Large intestine (tissue), 3 donors: ENCODE measurements around the gene GRIK5. TPM values are rescaled to one million over a fixed set of nuclear protein-coding genes. Genes with fewer than 3 reads are reported as not detected.

Source experiments
- DNase-seq, 2 donors: peaks; one replicate each; pipeline versions ENCODE4 v3.0.0 to v3.0.0-alpha.2; 2013
- H3K27ac ChIP-seq: one replicate; pipeline ENCODE4 v1.5.1; 2013; ENCODE audit warnings: low read length
- H3K27me3 ChIP-seq: 2 replicates; pipeline ENCODE4 v1.6.1; 2013; ENCODE audit warnings: low read length; ENCODE audit not compliant: control insufficient read depth, insufficient read depth
- H3K36me3 ChIP-seq: 2 replicates; pipeline ENCODE4 v1.6.1; 2013; ENCODE audit warnings: low read length; ENCODE audit not compliant: control insufficient read depth, insufficient read depth
- H3K4me1 ChIP-seq: one replicate; pipeline ENCODE4 v1.6.1; 2013; ENCODE audit warnings: low read length; ENCODE audit not compliant: control insufficient read depth, insufficient read depth
- H3K4me3 ChIP-seq: one replicate; pipeline ENCODE4 v1.5.1; 2013; ENCODE audit warnings: low read length
- H3K9me3 ChIP-seq: one replicate; pipeline ENCODE4 v1.6.1; 2013; ENCODE audit warnings: mild to moderate bottlenecking, low read depth, low read length, moderate library complexity; ENCODE audit not compliant: control insufficient read depth
- WGBS: methylation state at CpG from one replicate; pipeline ENCODE4 v1.1.5; 2013; ENCODE audit warnings: low lambda C conversion rate; ENCODE audit not compliant: insufficient coverage; 5-methylcytosine and 5-hydroxymethylcytosine counted together
- polyA plus RNA-seq: library from polyadenylated mRNA; unstranded; fragments of 120-200 nt; gene quantifications from one replicate; pipeline ENCODE4 v1.2.1, GENCODE V29; 2013

GRIK5 gene
- polyA plus RNA-seq, 1 donor = 4.7 TPM

GRCh38 chr19:42095142-42095813 is 25.3 kb upstream of the GRIK5 start:
- WGBS = no CpG with 5 or more reads among the region's 36 CpGs
- no peaks in the 10 kb centered on the region for H3K36me3 ChIP-seq
- H3K4me1 ChIP-seq = no peaks in the 10 kb centered on the region
- no peak overlapping the region for H3K27ac ChIP-seq
- H3K27me3 ChIP-seq = peaks cover 38% of the 10 kb centered on the region
- H3K4me3 ChIP-seq = no peak overlapping the region
- no peak for DNase-seq
- no peaks in the 10 kb centered on the region for H3K9me3 ChIP-seq

GRCh38 chr19:42093926-42094325 is 23.9 kb upstream of the GRIK5 start:
- Histone ChIP-seq H3K36me3 (no peaks in the 10 kb centered on the region), H3K4me3 (no peak overlapping the region), H3K27ac (no peak overlapping the region), H3K4me1 (no peaks in the 10 kb centered on the region), H3K27me3 (peaks cover 38% of the 10 kb centered on the region), H3K9me3 (no peaks in the 10 kb centered on the region)
- DNase-seq = no peak
- WGBS = no CpG with 5 or more reads among the region's 4 CpGs

- no CpG with 5 or more reads among the region's 4 CpGs for WGBS
- H3K27me3 ChIP-seq = peaks cover 38% of the 10 kb centered on the region
- H3K36me3 ChIP-seq = no peaks in the 10 kb centered on the region
- H3K4me1 ChIP-seq = no peaks in the 10 kb centered on the region
- no peak overlapping the region for H3K4me3 ChIP-seq
- H3K9me3 ChIP-seq = no peaks in the 10 kb centered on the region
- no peak overlapping the region for H3K27ac ChIP-seq
- no peak for DNase-seq
These were observed 23.5 kb upstream of the GRIK5 start for GRCh38 chr19:42093505-42093904.

GRCh38 chr19:42092350-42092749 is 22.3 kb upstream of the GRIK5 start:
- Histone ChIP-seq H3K9me3 (no peaks in the 10 kb centered on the region), H3K36me3 (no peaks in the 10 kb centered on the region), H3K27me3 (peaks cover 38% of the 10 kb centered on the region), H3K4me1 (no peaks in the 10 kb centered on the region), H3K27ac (no peak overlapping the region), H3K4me3 (no peak overlapping the region)
- no CpG with 5 or more reads among the region's 5 CpGs for WGBS
- DNase-seq = peak in 1 of 2 donors; percentile 20

DNA sequence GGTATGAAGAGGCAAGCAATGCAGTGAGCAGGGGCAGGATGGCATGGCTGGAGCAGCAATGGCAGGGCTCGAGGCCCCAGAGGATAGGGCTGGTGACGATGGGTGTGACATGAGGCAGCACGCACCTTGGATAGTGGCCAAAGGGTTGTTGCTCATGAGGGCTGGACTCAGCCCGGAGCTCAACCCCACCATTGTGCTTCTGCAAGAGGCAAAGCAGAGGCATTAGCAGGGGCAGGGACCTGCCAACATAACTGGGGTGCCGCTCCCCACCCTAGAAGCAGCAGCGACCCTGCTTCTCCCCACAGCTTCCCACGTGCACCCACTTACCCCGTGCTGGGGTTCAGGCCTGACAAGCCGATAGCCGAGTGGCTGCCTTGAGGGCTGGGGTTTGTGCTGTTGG is 21.7 kb upstream of the GRIK5 start:
- no CpG with 5 or more reads among the region's 10 CpGs for WGBS
- Histone ChIP-seq H3K4me1 (no peaks in the 10 kb centered on the region), H3K27ac (no peak overlapping the region), H3K4me3 (no peak overlapping the region), H3K36me3 (no peaks in the 10 kb centered on the region), H3K27me3 (peaks cover 35% of the 10 kb centered on the region), H3K9me3 (no peaks in the 10 kb centered on the region)
- peak in 1 of 2 donors; percentile 35 for DNase-seq

DNA sequence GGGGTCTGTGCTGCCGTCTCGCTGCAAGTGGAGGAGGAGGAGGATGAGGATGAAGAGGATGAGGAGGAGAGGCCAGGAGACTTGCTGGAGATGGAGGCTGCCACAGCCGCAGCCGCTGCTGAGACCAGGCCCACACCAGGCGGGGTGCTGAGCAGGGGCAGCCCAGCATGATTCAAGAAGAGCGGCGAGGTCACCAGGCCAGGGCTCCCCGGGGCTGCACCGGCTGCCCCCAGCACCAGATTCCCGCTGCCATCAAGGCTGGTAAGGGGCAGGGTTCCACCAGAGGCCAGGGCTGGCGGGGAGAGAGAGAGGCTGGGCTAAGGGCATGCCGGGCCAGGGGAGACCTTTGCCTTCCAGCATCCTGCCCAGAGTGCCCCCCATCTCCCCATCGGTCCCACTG is 21.3 kb upstream of the GRIK5 start:
- no peaks in the 10 kb centered on the region for H3K36me3 ChIP-seq
- H3K27me3 ChIP-seq = peaks cover 31% of the 10 kb centered on the region
- H3K9me3 ChIP-seq = no peaks in the 10 kb centered on the region
- DNase-seq = no peak
- no peak overlapping the region for H3K4me3 ChIP-seq
- WGBS = no CpG with 5 or more reads among the region's 13 CpGs
- no peak overlapping the region for H3K27ac ChIP-seq
- peaks cover 4% of the 10 kb centered on the region for H3K4me1 ChIP-seq

DNA sequence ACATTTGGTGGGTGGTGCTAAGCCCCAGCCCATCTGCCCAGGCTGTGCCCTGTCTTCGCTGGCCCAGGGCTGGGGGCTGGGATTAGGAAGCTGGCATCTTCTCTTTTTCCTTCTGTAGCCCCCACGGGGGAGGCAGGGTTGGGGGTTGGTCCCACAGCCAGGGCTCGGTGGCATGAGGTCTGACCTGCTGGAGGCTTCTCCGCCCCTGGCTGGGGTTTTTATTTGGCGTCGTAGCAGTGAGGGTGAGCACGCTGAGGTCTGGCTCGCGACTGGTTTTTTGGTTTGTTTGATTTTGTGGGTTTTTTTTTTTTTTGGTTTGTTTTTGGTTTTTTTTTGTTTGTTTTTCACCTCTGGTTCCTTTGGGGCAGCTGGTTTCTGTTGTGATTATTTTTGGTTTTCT is 20.7 kb upstream of the GRIK5 start:
- Histone ChIP-seq H3K36me3 (no peaks in the 10 kb centered on the region), H3K27ac (no peak overlapping the region), H3K9me3 (no peaks in the 10 kb centered on the region), H3K27me3 (peaks cover 25% of the 10 kb centered on the region), H3K4me1 (peaks cover 4% of the 10 kb centered on the region), H3K4me3 (no peak overlapping the region)
- no CpG with 5 or more reads among the region's 9 CpGs for WGBS
- no peak for DNase-seq

- WGBS = no CpG with 5 or more reads among the region's 13 CpGs
- no peak for DNase-seq
- Histone ChIP-seq H3K27me3 (peaks cover 16% of the 10 kb centered on the region), H3K9me3 (no peaks in the 10 kb centered on the region), H3K4me1 (peaks cover 4% of the 10 kb centered on the region), H3K27ac (no peak overlapping the region), H3K4me3 (no peak overlapping the region), H3K36me3 (no peaks in the 10 kb centered on the region)
These were observed 19.8 kb upstream of the GRIK5 start for GRCh38 chr19:42089772-42090171.

DNA sequence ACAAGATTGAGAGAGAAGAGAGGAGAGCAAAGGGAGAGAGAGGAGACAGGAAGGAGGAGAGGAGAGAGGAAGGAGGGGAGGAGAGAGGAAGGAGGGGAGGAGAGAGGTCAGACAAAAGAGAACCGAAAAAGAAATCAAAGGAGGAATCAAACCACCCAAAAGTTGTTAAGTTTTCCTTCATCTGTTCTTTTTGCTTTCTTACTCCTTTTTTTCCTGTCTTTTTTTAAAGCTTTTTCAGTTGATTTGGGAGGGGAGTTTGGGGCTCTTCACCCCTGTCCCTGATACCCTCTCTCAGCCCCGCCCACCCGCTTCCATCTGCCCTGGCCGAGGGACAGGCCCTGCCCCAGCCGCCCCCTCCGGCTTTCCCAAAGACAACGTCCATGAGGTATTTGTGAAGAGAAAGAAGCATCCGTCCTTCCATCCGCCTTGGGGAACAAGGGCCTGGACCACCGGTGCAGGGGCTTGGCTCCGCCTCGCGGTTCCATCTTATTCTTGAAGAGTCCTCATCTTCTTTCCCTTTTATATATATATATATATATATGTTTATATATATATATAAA is 19.3 kb upstream of the GRIK5 start:
- Histone ChIP-seq H3K36me3 (no peaks in the 10 kb centered on the region), H3K9me3 (no peaks in the 10 kb centered on the region), H3K27me3 (peaks cover 11% of the 10 kb centered on the region), H3K4me1 (peaks cover 4% of the 10 kb centered on the region), H3K4me3 (no peak overlapping the region), H3K27ac (no peak overlapping the region)
- WGBS = 50% methylated on average over 1 of the region's 13 CpGs
- no peak for DNase-seq

GRCh38 chr19:42088471-42089190 is 18.6 kb upstream of the GRIK5 start:
- Histone ChIP-seq H3K27me3 (peaks cover 5% of the 10 kb centered on the region), H3K4me3 (no peak overlapping the region), H3K4me1 (peaks cover 4% of the 10 kb centered on the region), H3K27ac (no peak overlapping the region), H3K9me3 (no peaks in the 10 kb centered on the region), H3K36me3 (no peaks in the 10 kb centered on the region)
- WGBS = no CpG with 5 or more reads among the region's 18 CpGs
- DNase-seq = no peak
